Measurements from ENCODE around the gene SPAG7.

GRCh38 chr17:4951486-4951885 lies 16.1 kb downstream of the SPAG7 start:
- TF ChIP-seq CTCF (IDR thresholded peaks at IDR 0.05; ENCODE audit: low read depth, low read length, poor library complexity, severe bottlenecking) (no peak), EZH2phosphoT487 (IDR thresholded peaks at IDR 0.05; ENCODE audit: borderline replicate concordance, low read length) (no peak)
